ENCODE results near the gene SDHD.

SDHD gene

GRCh38 chr11:112128483-112129121, 41.9 kb downstream of the SDHD start:
- Mint-ChIP-seq H3K4me1 (no peaks in the 10 kb centered on the region), H3K27ac (no peak overlapping the region), H3K36me3 (peaks cover 5% of the 10 kb centered on the region), H3K9me3 (no peaks in the 10 kb centered on the region), H3K4me3 (no peak overlapping the region), H3K27me3 (no peaks in the 10 kb centered on the region)
- no peak for ATAC-seq

GRCh38 chr11:112129656-112130055, 43.0 kb downstream of the SDHD start:
- no peaks in the 10 kb centered on the region for H3K9me3 Mint-ChIP-seq
- peaks cover 5% of the 10 kb centered on the region for H3K36me3 Mint-ChIP-seq
- no peak overlapping the region for H3K27ac Mint-ChIP-seq

GRCh38 chr11:112132737-112133136, 46.1 kb downstream of the SDHD start:
- no peak for ATAC-seq
- Mint-ChIP-seq H3K4me1 (no peaks in the 10 kb centered on the region), H3K27ac (no peak overlapping the region), H3K9me3 (no peaks in the 10 kb centered on the region), H3K36me3 (peaks cover 12% of the 10 kb centered on the region), H3K4me3 (no peak overlapping the region), H3K27me3 (no peaks in the 10 kb centered on the region)

More at GRCh38 chr11:112129656-112130055, 43.0 kb downstream of the SDHD start:
- Mint-ChIP-seq H3K4me1 (no peaks in the 10 kb centered on the region), H3K4me3 (no peak overlapping the region), H3K27me3 (no peaks in the 10 kb centered on the region)
- no peak for ATAC-seq

- no peak overlapping the region for H3K27ac Mint-ChIP-seq
- ATAC-seq: no peak
- no peak overlapping the region for H3K4me3 Mint-ChIP-seq
- H3K36me3 Mint-ChIP-seq: peaks cover 7% of the 10 kb centered on the region
- no peaks in the 10 kb centered on the region for H3K27me3 Mint-ChIP-seq
- H3K9me3 Mint-ChIP-seq: no peaks in the 10 kb centered on the region
- no peaks in the 10 kb centered on the region for H3K4me1 Mint-ChIP-seq
Measured at GRCh38 chr11:112134473-112134872, 47.8 kb downstream of the SDHD start.

- H3K9me3 Mint-ChIP-seq: peaks cover 5% of the 10 kb centered on the region
- H3K4me3 Mint-ChIP-seq: no peak overlapping the region
- peaks cover 8% of the 10 kb centered on the region for H3K27me3 Mint-ChIP-seq
- H3K27ac Mint-ChIP-seq: no peak overlapping the region
- no peak for ATAC-seq
- no peaks in the 10 kb centered on the region for H3K4me1 Mint-ChIP-seq
- peaks cover 14% of the 10 kb centered on the region for H3K36me3 Mint-ChIP-seq
Measured at GRCh38 chr11:112143597-112143996, 56.9 kb downstream of the SDHD start.

All from stimulated activated memory B cell treated with anti-CD40 and anti-IgM and Interleukin-4, amounts not matched to agents 10 μg/mL and 1 μg/mL and 100 μg/mL, for 72 hours (primary cell).